Naive thymus-derived CD4-positive, alpha-beta T cell (primary cell): ENCODE measurements around the gene L3MBTL3. TPM values are rescaled to one million over a fixed set of nuclear protein-coding genes. Genes with fewer than 3 reads are reported as not detected.

Source experiments
- ATAC-seq: fragments of 150-1000 bp; cut with Tn5 transposase; 2 replicates; pipeline ENCODE4 v1.10.0; 2021; ENCODE audit warnings: mild to moderate bottlenecking, moderate library complexity
- CTCF ChIA-PET: fragments of 350-600 bp; sonication (Branson Sonifier 250); formaldehyde crosslinking; loops from one replicate; lab custom pipeline; 2021; ENCODE audit warnings: antibody characterized with exemption; lab: Charles Lee
- POLR2A ChIA-PET: fragments of 350-600 bp; sonication (Branson Sonifier 250); formaldehyde crosslinking; loops from one replicate; lab custom pipeline; 2021; ENCODE audit warnings: antibody characterized with exemption, inconsistent platforms; lab: Charles Lee
- DNase-seq, 9 donors: peaks; one replicate each; pipeline versions ENCODE4 v3.0.0 to v3.0.0-alpha.2; 2020 to 2022; ENCODE audit warnings: mixed read lengths in 1 of 9
- H3K27ac ChIP-seq: one replicate; pipeline ENCODE4 v1.7.0; 2013; ENCODE audit warnings: mild to moderate bottlenecking, low read depth, low read length, moderate library complexity
- H3K27me3 ChIP-seq, 2 donors: one replicate each; pipeline ENCODE4 v1.7.0; 2013; ENCODE audit warnings: low read length in 2 of 2, mild to moderate bottlenecking in 2 of 2, moderate library complexity in 2 of 2; ENCODE audit not compliant: control insufficient read depth in 2 of 2, insufficient read depth in 2 of 2
- H3K36me3 ChIP-seq, 3 experiments: 1 replicate in 2 of 3; 2 replicates in 1 of 3; pipeline ENCODE4 v1.7.0; 2013; ENCODE audit warnings: low read length in 3 of 3, mild to moderate bottlenecking in 3 of 3, moderate library complexity in 1 of 3; ENCODE audit not compliant: insufficient read depth in 3 of 3, control insufficient read depth in 2 of 3
- H3K4me1 ChIP-seq, 2 donors: one replicate each; pipeline ENCODE4 v1.7.0; 2013; ENCODE audit warnings: low read length in 2 of 2, mild to moderate bottlenecking in 2 of 2, moderate library complexity in 1 of 2; ENCODE audit not compliant: control insufficient read depth in 2 of 2, insufficient read depth in 2 of 2
- H3K4me3 ChIP-seq: 2 replicates; pipeline ENCODE4 v1.7.0; 2013; ENCODE audit warnings: mild to moderate bottlenecking, low read length
- H3K9me3 ChIP-seq, 3 experiments: 1 replicate in 2 of 3; 2 replicates in 1 of 3; pipeline ENCODE4 v1.7.0; 2013; ENCODE audit warnings: low read length in 3 of 3; ENCODE audit not compliant: control insufficient read depth in 2 of 3
- H3K27ac Mint-ChIP-seq, 9 donors: one replicate each; pipeline ENCODE4 v1.8.0; 2020 to 2022; ENCODE audit warnings: mixed read lengths in 9 of 9, mild to moderate bottlenecking in 8 of 9, moderate library complexity in 5 of 9, inconsistent platforms in 2 of 9
- H3K27me3 Mint-ChIP-seq, 5 donors: one replicate each; pipeline ENCODE4 v1.8.0; 2021 to 2022; ENCODE audit warnings: mixed read lengths in 5 of 5, mild to moderate bottlenecking in 1 of 5
- H3K36me3 Mint-ChIP-seq, 5 donors: one replicate each; pipeline ENCODE4 v1.8.0; 2020 to 2022; ENCODE audit warnings: mixed read lengths in 5 of 5, mild to moderate bottlenecking in 3 of 5, inconsistent platforms in 1 of 5
- H3K4me1 Mint-ChIP-seq, 7 donors: one replicate each; pipeline ENCODE4 v1.8.0; 2020 to 2022; ENCODE audit warnings: mixed read lengths in 7 of 7, mild to moderate bottlenecking in 3 of 7, inconsistent platforms in 1 of 7
- H3K4me3 Mint-ChIP-seq, 10 donors: one replicate each; pipeline ENCODE4 v1.8.0; 2020 to 2022; ENCODE audit warnings: mild to moderate bottlenecking in 10 of 10, mixed read lengths in 10 of 10, moderate library complexity in 6 of 10, inconsistent platforms in 2 of 10
- H3K9me3 Mint-ChIP-seq, 11 donors: one replicate each; pipeline ENCODE4 v1.8.0; 2020 to 2022; ENCODE audit warnings: mixed read lengths in 11 of 11, mild to moderate bottlenecking in 4 of 11, inconsistent platforms in 1 of 11, moderate library complexity in 1 of 11
- intact Hi-C, 2 donors: fragments of 100-400 bp; cut with micrococcal nuclease; formaldehyde crosslinking; loops; one replicate each; pipeline ENCODE4 v1.15.1; 2023
- polyA plus RNA-seq, 2 donors: library from polyadenylated mRNA; unstranded; fragments of 300-500 nt; fragmentation: Illumina TruSeq; gene quantifications; one replicate each; pipeline ENCODE4 v1.2.3, GENCODE V29; 2021
- total RNA-seq, 6 experiments: library from RNA in 5 of 6; stranded (reverse) in 5 of 6; gene quantifications; 1 replicate in 5 of 6; 2 replicates in 1 of 6; pipeline ENCODE4 v1.2.3 and lab custom pipeline; 2021 to 2026

The L3MBTL3 gene
- total and polyA plus RNA-seq, 7 experiments from 2014 or later = 4.8 to 47.5 (median 29.2) TPM

- CTCF ChIA-PET = no interaction called here
- H3K9me3 ChIP-seq = no peaks in the 10 kb centered on the region
- H3K36me3 Mint-ChIP-seq = peaks cover 12 to 59% (median 19%) of the 10 kb centered on the region in 5 donors
- POLR2A ChIA-PET = no interaction called here
- H3K4me1 Mint-ChIP-seq = peaks cover 7 to 15% (median 13%) of the 10 kb centered on the region in 7 donors
- H3K27me3 Mint-ChIP-seq = no peaks in the 10 kb centered on the region
- H3K4me3 Mint-ChIP-seq = no peak overlapping the region
- ATAC-seq (no peak), DNase-seq (no peak)
- intact Hi-C loops = loop anchor here in 1 of 2 donors (10.0 kb wide), 1 partner anchor 314 kb away; no protein-coding TSS in a partner anchor
- H3K9me3 Mint-ChIP-seq = no peaks in the 10 kb centered on the region
- H3K4me3 ChIP-seq = no peak overlapping the region
- H3K4me1 ChIP-seq = no peaks in the 10 kb centered on the region
- no peak overlapping the region for H3K27ac ChIP-seq
- no peaks in the 10 kb centered on the region for H3K27me3 ChIP-seq
- H3K36me3 ChIP-seq = peaks cover 0 to 21% (median 3%) of the 10 kb centered on the region in 3 experiments
- no peak overlapping the region for H3K27ac Mint-ChIP-seq
Observed at GRCh38 chr6:130070792-130071191, 52.4 kb downstream of the L3MBTL3 start.

GRCh38 chr6:130075879-130076460, 57.6 kb downstream of the L3MBTL3 start:
- Histone ChIP-seq H3K4me3 (no peak overlapping the region), H3K27ac (no peak overlapping the region), H3K9me3 (no peaks in the 10 kb centered on the region), H3K4me1 (no peaks in the 10 kb centered on the region), H3K36me3 (peaks cover 3 to 19% (median 6%) of the 10 kb centered on the region in 3 experiments), H3K27me3 (no peaks in the 10 kb centered on the region)
- intact Hi-C loops = loop anchor here (1.0 to 10.0 kb wide), 7 partner anchors 56 to 767 kb away; partner anchors contain the start of gene SAMD3 (in 2 of the 2)
- H3K27me3 Mint-ChIP-seq = no peaks in the 10 kb centered on the region
- H3K4me1 Mint-ChIP-seq = peaks cover 12 to 31% (median 23%) of the 10 kb centered on the region in 7 donors
- H3K27ac Mint-ChIP-seq = peak overlapping the region in 6 of 9 donors; percentile 2 to 85 (median 36)
- DNase-seq = no peak
- ATAC-seq = no peak
- H3K9me3 Mint-ChIP-seq = no peaks in the 10 kb centered on the region
- POLR2A ChIA-PET = no interaction called here
- CTCF ChIA-PET = interaction anchor here (0.5 to 3.0 kb wide), 6 partner anchors 10 to 1057 kb away, joined by 3 to 25 read pairs (median 4); no protein-coding TSS in a partner anchor
- H3K36me3 Mint-ChIP-seq = peaks cover 8 to 50% (median 28%) of the 10 kb centered on the region in 5 donors
- H3K4me3 Mint-ChIP-seq = no peak overlapping the region

- ATAC-seq = no peak
- Histone ChIP-seq H3K27ac (no peak overlapping the region), H3K4me1 (no peaks in the 10 kb centered on the region), H3K9me3 (no peaks in the 10 kb centered on the region), H3K36me3 (peaks cover 3 to 16% (median 6%) of the 10 kb centered on the region in 3 experiments), H3K27me3 (no peaks in the 10 kb centered on the region), H3K4me3 (no peak overlapping the region)
- no peaks in the 10 kb centered on the region for H3K9me3 Mint-ChIP-seq
- H3K27ac Mint-ChIP-seq = no peak overlapping the region
- H3K4me1 Mint-ChIP-seq = peaks cover 12 to 31% (median 23%) of the 10 kb centered on the region in 7 donors
- POLR2A ChIA-PET = no interaction called here
- peaks cover 8 to 54% (median 28%) of the 10 kb centered on the region in 5 donors for H3K36me3 Mint-ChIP-seq
- CTCF ChIA-PET = interaction anchor here (0.7 to 3.0 kb wide), 4 partner anchors 13 to 767 kb away, joined by 3 to 25 read pairs (median 3); no protein-coding TSS in a partner anchor
- DNase-seq = peak in 5 of 9 donors; percentile 7 to 36 (median 27)
- intact Hi-C loops = loop anchor here (1.0 to 10.0 kb wide), 7 partner anchors 56 to 767 kb away; partner anchors contain the start of gene SAMD3 (in 2 of the 2)
- no peaks in the 10 kb centered on the region for H3K27me3 Mint-ChIP-seq
- H3K4me3 Mint-ChIP-seq = peak overlapping the region in 1 of 10 donors; percentile 37
Observed at GRCh38 chr6:130076512-130076911, 58.1 kb downstream of the L3MBTL3 start.

GRCh38 chr6:130090796-130091195, 72.4 kb downstream of the L3MBTL3 start:
- H3K9me3 ChIP-seq = no peaks in the 10 kb centered on the region
- peaks cover 4 to 35% (median 26%) of the 10 kb centered on the region in 7 donors for H3K4me1 Mint-ChIP-seq
- CTCF ChIA-PET = interaction anchor here (1.0 kb wide), 1 partner anchor 15 kb away, joined by 3 read pairs; no protein-coding TSS in a partner anchor
- H3K9me3 Mint-ChIP-seq = peaks cover 0 to 5% (median 2%) of the 10 kb centered on the region in 11 donors
- DNase-seq (no peak), ATAC-seq (no peak)
- peaks cover 18 to 63% (median 53%) of the 10 kb centered on the region in 5 donors for H3K36me3 Mint-ChIP-seq
- no peaks in the 10 kb centered on the region for H3K27me3 Mint-ChIP-seq
- intact Hi-C loops = loop anchor here in 1 of 2 donors (2.0 kb wide), 1 partner anchor 16 kb away; no protein-coding TSS in a partner anchor
- no peak overlapping the region for H3K4me3 ChIP-seq
- peaks cover 0 to 5% (median under 1%) of the 10 kb centered on the region in 3 experiments for H3K36me3 ChIP-seq
- POLR2A ChIA-PET = no interaction called here
- H3K27me3 ChIP-seq = no peaks in the 10 kb centered on the region
- no peaks in the 10 kb centered on the region for H3K4me1 ChIP-seq
- no peak overlapping the region for H3K27ac Mint-ChIP-seq
- no peak overlapping the region for H3K27ac ChIP-seq
- H3K4me3 Mint-ChIP-seq = no peak overlapping the region

- intact Hi-C loops = no loop called here
- Mint-ChIP-seq H3K36me3 (peaks cover 14 to 74% (median 57%) of the 10 kb centered on the region in 5 donors), H3K9me3 (peaks cover 0 to 5% (median 2%) of the 10 kb centered on the region in 11 donors), H3K27me3 (no peaks in the 10 kb centered on the region), H3K4me3 (peak overlapping the region in 1 of 10 donors; percentile 1), H3K27ac (peak overlapping the region in 1 of 9 donors; percentile 1), H3K4me1 (peaks cover 12 to 31% (median 27%) of the 10 kb centered on the region in 7 donors)
- no peak overlapping the region for H3K4me3 ChIP-seq
- H3K9me3 ChIP-seq = no peaks in the 10 kb centered on the region
- no peaks in the 10 kb centered on the region for H3K27me3 ChIP-seq
- H3K36me3 ChIP-seq = peaks cover 0 to 9% (median 6%) of the 10 kb centered on the region in 3 experiments
- POLR2A ChIA-PET = no interaction called here
- no peaks in the 10 kb centered on the region for H3K4me1 ChIP-seq
- CTCF ChIA-PET = interaction anchor here (0.8 kb wide), 1 partner anchor 118 kb away, joined by 4 read pairs; no protein-coding TSS in a partner anchor
- DNase-seq = peak in 2 of 9 donors; percentile 8 to 9
- no peak overlapping the region for H3K27ac ChIP-seq
- ATAC-seq = no peak
Observed at GRCh38 chr6:130093546-130093945, 75.2 kb downstream of the L3MBTL3 start.

- Histone ChIP-seq H3K27me3 (no peaks in the 10 kb centered on the region), H3K4me1 (no peaks in the 10 kb centered on the region), H3K9me3 (no peaks in the 10 kb centered on the region), H3K27ac (no peak overlapping the region), H3K36me3 (peaks cover 0 to 16% (median 6%) of the 10 kb centered on the region in 3 experiments), H3K4me3 (no peak overlapping the region)
- no peak overlapping the region for H3K27ac Mint-ChIP-seq
- DNase-seq (no peak), ATAC-seq (no peak)
- H3K4me1 Mint-ChIP-seq = peaks cover 3 to 22% (median 14%) of the 10 kb centered on the region in 7 donors
- POLR2A ChIA-PET = no interaction called here
- intact Hi-C loops = no loop called here
- CTCF ChIA-PET = no interaction called here
- H3K9me3 Mint-ChIP-seq = peaks cover 0 to 6% (median 0%) of the 10 kb centered on the region in 11 donors
- no peaks in the 10 kb centered on the region for H3K27me3 Mint-ChIP-seq
- H3K36me3 Mint-ChIP-seq = peaks cover 24 to 82% (median 53%) of the 10 kb centered on the region in 5 donors
- no peak overlapping the region for H3K4me3 Mint-ChIP-seq
Observed at GRCh38 chr6:130098317-130098716, 79.9 kb downstream of the L3MBTL3 start.
